ENCODE results near the gene CDH11.

DNA sequence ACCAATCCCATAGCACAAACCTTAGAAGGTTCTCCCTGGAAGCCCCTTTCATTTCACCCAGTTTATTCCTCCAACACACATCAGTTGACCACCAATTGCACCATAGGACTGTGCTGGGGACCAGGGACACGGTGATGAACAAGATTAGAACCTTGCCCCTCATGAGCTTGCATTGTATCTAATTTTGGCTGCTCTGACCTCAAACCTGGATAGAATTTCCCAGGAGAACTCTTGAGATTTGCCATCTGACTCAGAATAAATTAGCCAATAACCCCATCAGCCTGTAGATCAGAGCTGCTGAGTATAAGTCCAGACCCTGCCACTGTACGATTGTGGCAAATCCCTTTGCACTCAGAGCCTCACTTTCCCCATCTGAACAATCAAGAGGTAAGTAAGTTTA lies 52.1 kb downstream of the CDH11 start:
- TF ChIP-seq, protein P1, sequence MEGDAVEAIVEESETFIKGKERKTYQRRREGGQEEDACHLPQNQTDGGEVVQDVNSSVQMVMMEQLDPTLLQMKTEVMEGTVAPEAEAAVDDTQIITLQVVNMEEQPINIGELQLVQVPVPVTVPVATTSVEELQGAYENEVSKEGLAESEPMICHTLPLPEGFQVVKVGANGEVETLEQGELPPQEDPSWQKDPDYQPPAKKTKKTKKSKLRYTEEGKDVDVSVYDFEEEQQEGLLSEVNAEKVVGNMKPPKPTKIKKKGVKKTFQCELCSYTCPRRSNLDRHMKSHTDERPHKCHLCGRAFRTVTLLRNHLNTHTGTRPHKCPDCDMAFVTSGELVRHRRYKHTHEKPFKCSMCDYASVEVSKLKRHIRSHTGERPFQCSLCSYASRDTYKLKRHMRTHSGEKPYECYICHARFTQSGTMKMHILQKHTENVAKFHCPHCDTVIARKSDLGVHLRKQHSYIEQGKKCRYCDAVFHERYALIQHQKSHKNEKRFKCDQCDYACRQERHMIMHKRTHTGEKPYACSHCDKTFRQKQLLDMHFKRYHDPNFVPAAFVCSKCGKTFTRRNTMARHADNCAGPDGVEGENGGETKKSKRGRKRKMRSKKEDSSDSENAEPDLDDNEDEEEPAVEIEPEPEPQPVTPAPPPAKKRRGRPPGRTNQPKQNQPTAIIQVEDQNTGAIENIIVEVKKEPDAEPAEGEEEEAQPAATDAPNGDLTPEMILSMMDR (IDR thresholded peaks at IDR 0.05 in 2 of 3, conservative IDR thresholded peaks at IDR 0.05 in 1 of 3; ENCODE audit: control insufficient read depth in 2 of 3, extremely low read depth in 1 of 3, insufficient read depth in 1 of 3, low read depth in 3 of 3, low read length in 3 of 3), result no peak
- TF ChIP-seq CEBPB (IDR thresholded peaks at IDR 0.05; ENCODE audit: borderline replicate concordance in 1 of 2, low read depth in 2 of 2, low read length in 2 of 2), result no peak
- TF ChIP-seq POLR2A (IDR thresholded peaks at IDR 0.05; ENCODE audit: low read depth, low read length), result no peak
- no peak for TF ChIP-seq PBX3 (IDR thresholded peaks at IDR 0.05; ENCODE audit: insufficient replicate concordance, low read depth, low read length)
- TF ChIP-seq SIX5 (IDR thresholded peaks at IDR 0.05; ENCODE audit: low read depth, low read length, severe bottlenecking), result no peak
- no peak for TF ChIP-seq POLR2AphosphoS2 (IDR thresholded peaks at IDR 0.05; ENCODE audit: low read depth, low read length)

Measured in GM12878 (cell line).